IMR-90 (cell line): Measurements from ENCODE around the gene TP53I11.

Source experiments
- CEBPB ChIP-seq: IDR thresholded peaks from 2 replicates; pipeline ENCODE4 v1.6.1; 2012; ENCODE audit warnings: low read depth, low read length, improper control_type of control experiment
- CTCF ChIP-seq: conservative IDR thresholded peaks from 2 replicates; pipeline ENCODE4 v1.5.1; 2012; ENCODE audit warnings: mild to moderate bottlenecking, low read depth, low read length, improper control_type of control experiment
- FOS ChIP-seq: fragments of 150-350 bp; IDR thresholded peaks from 2 replicates; pipeline ENCODE4 v1.6.1; 2016; ENCODE audit warnings: low read depth, low read length
- MAFK ChIP-seq: IDR thresholded peaks from 2 replicates; pipeline ENCODE4 v1.6.1; 2012; ENCODE audit warnings: low read depth, low read length, improper control_type of control experiment
- MAZ ChIP-seq: IDR thresholded peaks from 2 replicates; pipeline ENCODE4 v1.6.1; 2012; ENCODE audit warnings: low read depth, mild to moderate bottlenecking, low read length, improper control_type of control experiment, moderate library complexity, borderline replicate concordance
- POLR2A ChIP-seq: IDR thresholded peaks from 2 replicates; pipeline ENCODE4 v1.6.1; 2012; ENCODE audit warnings: mild to moderate bottlenecking, low read depth, low read length
- RAD21 ChIP-seq: IDR thresholded peaks from 2 replicates; pipeline ENCODE4 v1.6.1; 2012; ENCODE audit warnings: low read length, improper control_type of control experiment
- RFX5 ChIP-seq: IDR thresholded peaks from 2 replicates; pipeline ENCODE4 v1.8.0; 2012; ENCODE audit warnings: low read depth, mild to moderate bottlenecking, low read length, moderate library complexity
- SMC3 ChIP-seq: fragments of 150-350 bp; IDR thresholded peaks from 2 replicates; pipeline ENCODE4 v1.6.1; 2016; ENCODE audit warnings: low read depth, mild to moderate bottlenecking, antibody characterized with exemption, low read length, moderate library complexity
- USF2 ChIP-seq: fragments of 150-350 bp; IDR thresholded peaks from 2 replicates; pipeline ENCODE4 v1.6.1; 2017; ENCODE audit warnings: mild to moderate bottlenecking, antibody characterized with exemption, low read length, low read depth

GRCh38 chr11:44983786-44984185 is 33.1 kb upstream of the TP53I11 start:
- TF ChIP-seq FOS (no peak), SMC3 (no peak), POLR2A (no peak), RFX5 (no peak), MAZ (no peak), MAFK (no peak), CTCF (no peak), RAD21 (no peak), CEBPB (no peak), USF2 (no peak)
